Stimulated activated CD4-positive, alpha-beta T cell treated with anti-CD3 and anti-CD28 coated beads, Interleukin-12 subunit alpha, Interleukin-12 subunit beta, amount 100 ng/mL, for 24 hours (primary cell): Measurements from ENCODE around the gene CCT4.
A peak's percentile ranks its signal among the peaks of the same experiment; 100 is the strongest.
"Not testable (repeated sequence)": the region's sequence is repeated elsewhere in the genome, so short reads cannot be mapped to it uniquely, and the experiment has no call there.

Experiments used
- DNase-seq, 2 experiments: peaks; one replicate each; pipeline ENCODE4 v3.0.0-alpha.2; 2020; ENCODE audit warnings: low read depth in 2 of 2

The CCT4 gene, protein sequence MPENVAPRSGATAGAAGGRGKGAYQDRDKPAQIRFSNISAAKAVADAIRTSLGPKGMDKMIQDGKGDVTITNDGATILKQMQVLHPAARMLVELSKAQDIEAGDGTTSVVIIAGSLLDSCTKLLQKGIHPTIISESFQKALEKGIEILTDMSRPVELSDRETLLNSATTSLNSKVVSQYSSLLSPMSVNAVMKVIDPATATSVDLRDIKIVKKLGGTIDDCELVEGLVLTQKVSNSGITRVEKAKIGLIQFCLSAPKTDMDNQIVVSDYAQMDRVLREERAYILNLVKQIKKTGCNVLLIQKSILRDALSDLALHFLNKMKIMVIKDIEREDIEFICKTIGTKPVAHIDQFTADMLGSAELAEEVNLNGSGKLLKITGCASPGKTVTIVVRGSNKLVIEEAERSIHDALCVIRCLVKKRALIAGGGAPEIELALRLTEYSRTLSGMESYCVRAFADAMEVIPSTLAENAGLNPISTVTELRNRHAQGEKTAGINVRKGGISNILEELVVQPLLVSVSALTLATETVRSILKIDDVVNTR

GRCh38 chr2:61888267-61889055 lies at the start of gene CCT4:
Gene CCT4 (minus strand): TSS chr2:61888656. CDS start chr2:61888507, 149 bp downstream.
- peak; percentile 83 to 84 for DNase-seq

GRCh38 chr2:61937886-61938285 lies 49.4 kb upstream of the CCT4 start:
- no peak for DNase-seq

GRCh38 chr2:61937098-61937497 lies 48.6 kb upstream of the CCT4 start:
- DNase-seq, result no peak

DNA sequence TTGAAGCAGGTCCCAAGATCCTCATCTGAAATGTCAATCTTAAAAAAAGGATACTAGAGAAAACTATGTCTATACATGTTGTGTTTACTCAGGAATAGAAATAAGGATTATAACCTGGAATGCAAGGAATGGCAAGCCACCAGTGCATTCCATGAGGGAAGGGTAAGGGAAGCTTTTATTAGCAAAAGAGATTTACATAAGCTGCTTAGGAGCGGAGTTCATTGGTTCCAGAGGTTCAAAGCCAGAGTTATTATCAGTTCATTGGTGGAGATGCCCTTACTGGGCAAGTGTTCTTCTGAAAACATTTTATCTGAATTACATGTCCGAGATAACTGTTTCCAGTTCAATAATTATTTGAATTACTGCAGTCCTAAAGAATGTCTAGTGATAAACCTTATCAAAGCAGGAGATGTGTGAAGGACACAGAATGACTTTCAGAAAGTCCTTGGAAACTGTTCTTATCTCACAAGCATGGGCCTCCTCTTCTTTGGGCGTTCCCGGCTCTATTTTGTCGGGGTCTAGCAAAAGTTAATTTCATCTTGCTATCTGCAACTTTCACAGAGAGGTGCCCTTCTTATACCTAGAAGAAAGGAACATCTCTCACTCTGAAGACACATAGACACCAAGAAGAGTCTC lies 40.5 kb upstream of the CCT4 start:
- no peak for DNase-seq

GRCh38 chr2:61926531-61927477 lies 38.3 kb upstream of the CCT4 start:
- DNase-seq, result no peak

- no peak for DNase-seq
Observed at GRCh38 chr2:61924895-61925663, 36.6 kb upstream of the CCT4 start.

DNA sequence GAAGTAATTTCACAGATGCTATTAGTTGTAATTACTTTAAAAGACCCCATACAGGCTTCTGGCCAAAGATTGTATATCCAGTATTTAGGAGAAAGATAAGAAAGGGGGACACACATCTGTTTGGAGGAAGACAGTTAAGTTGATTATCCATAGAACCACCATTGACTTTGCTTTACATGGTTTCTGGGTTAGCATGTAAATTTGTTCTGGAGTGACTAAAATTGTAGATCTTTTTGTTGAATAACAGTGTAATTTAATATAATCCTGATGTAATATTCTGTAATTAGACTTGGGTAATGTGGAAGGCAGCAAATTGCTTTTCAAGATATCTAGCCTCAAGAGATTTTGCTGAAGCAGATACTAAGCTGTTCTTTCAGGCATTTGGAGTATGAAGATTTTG lies 34.3 kb upstream of the CCT4 start:
- no peak for DNase-seq

DNA sequence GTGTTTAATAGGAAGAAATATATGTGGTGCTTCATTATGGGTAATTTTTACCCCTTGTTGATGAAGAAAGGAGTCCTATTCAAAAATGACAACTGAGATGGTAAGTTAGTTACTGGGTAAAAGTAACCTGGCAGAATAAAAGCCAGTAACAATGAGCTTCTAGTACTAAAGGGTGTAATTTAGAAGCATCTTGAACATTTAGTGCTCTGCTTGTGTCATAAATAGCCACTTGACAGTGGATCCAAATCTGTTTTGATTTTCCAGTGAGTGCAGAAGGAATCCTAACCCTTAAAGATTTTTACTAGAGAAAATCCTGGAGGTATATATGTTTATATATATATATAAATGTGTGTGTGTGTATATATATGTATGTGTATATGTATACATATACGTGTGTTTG lies 32.1 kb upstream of the CCT4 start:
- DNase-seq, result no peak

DNA sequence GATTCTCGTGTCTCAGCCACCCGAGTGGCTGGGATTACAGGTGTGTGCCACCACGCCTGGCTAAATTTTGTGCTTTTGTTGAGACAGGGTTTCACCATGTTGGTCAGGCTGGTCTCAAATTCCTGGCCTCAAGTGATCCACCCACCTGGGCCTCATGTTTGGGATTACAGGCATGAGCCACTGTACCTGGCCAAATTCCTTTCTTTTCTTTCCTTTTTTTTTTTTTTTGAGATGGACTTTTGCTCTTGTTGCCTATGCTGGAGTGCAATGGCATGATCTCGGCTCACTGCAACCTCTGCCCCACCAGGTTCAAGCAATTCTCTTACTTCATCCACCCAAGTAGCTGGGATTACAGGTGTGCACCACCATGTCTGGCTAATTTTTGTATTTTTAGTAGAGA lies 26.3 kb upstream of the CCT4 start:
- not testable (repeated sequence) for DNase-seq

GRCh38 chr2:61911510-61911909 lies 23.1 kb upstream of the CCT4 start:
- no peak for DNase-seq

DNA sequence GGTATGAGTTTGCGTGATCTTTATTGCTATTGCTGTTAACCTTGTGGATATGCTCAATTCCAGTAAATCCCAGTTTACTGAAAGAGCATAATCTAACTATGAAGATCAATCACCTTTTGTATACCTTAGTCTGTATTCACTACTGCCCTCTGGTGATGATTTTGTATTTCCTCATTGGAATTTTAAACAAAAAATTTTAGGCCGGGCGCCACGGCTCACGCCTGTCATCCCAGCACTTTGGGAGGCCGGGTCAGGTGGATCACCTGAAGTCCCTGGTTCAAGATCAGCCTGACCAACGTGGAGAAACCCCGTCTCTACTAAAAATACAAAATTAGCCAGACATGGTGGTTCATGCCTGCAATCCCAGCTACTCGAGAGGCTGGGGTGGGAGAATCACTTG lies 22.1 kb upstream of the CCT4 start:
- DNase-seq, result no peak

- DNase-seq, result no peak
Observed at GRCh38 chr2:61909116-61909515, 20.7 kb upstream of the CCT4 start.

GRCh38 chr2:61906186-61906470 lies 17.7 kb upstream of the CCT4 start:
- DNase-seq, result no peak

DNA sequence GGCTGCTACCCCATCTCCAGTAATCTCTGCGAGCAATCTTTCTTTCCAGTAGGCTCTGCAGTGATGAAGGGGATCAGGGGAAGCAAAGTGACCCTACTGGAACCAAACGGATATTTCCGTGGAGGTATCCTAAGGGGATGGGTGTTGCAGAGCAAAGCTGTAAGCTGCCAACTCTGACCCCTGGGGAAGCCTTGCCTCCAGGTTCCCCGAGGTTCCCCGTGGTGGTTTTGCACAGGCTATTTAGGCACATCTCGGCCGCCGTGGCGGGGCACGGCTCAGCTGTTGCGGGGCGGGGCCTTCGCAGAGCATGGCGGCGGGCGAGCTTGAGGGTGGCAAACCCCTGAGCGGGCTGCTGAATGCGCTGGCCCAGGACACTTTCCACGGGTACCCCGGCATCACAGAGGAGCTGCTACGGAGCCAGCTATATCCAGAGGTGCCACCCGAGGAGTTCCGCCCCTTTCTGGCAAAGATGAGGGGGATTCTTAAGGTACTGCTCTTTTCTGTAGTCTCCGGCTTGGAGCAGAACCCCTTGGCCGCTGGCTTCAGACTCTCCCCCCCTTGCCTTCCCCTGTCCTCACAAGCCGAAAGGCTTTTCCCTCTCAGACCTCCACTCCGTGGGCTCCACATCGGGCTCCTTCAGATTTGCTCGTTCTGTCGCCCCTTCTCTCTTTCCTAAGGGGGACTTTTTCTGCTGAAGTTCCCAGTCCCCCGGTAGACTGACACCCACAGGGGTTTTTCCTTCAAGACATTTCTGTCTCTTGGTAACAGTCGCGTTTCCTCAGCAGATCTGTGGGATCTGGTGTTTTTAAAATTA lies 17.1 kb upstream of the CCT4 start, which contains the start of gene COMMD1:
TSS of gene COMMD1 (plus strand) at position 303 of the 814 bp plus-strand sequence. CDS start at position 308, 5 bp downstream.
- DNase-seq, result peak; percentile 71 to 80

- no peak for DNase-seq
Observed at GRCh38 chr2:61900281-61900680, 11.8 kb upstream of the CCT4 start.

- DNase-seq, result no peak
Observed at GRCh38 chr2:61898810-61899209, 10.4 kb upstream of the CCT4 start.

GRCh38 chr2:61887717-61888266 lies 664 bp downstream of the CCT4 start:
- peak; percentile 6 to 31 for DNase-seq

DNA sequence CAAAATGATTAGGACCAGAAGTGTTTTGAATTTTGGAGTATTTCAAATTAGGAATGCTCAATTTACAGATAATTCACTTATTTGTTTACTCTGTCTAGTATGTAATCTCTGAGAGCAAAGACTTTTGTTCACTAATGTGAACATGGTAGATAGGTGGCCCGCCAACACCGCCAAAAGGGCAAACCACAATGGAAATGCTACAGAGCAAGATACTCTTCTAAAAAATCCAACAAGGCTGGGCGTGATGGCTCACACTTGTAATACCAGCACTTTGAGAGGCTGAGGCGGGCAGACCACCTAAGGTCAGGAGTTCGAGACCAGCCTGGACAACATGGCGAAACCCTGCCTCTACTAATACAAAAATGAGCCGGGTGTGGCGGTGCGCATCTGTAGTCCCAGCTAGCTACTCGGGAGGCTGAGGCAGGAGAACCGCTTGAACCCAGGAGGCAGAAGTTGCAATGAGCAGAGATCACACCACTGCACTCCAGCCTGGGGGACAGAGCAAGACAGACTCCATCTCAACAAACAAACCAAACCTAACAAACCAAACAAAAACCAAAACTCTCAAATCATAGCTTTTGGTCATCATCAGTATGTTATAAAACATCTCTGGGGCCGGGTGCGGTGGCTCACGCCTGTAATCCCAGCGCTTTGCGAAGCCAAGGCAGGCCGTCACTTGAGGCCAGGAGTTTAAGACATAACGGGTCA lies 2.4 kb downstream of the CCT4 start:
- DNase-seq, result no peak

- no peak for DNase-seq
Observed at GRCh38 chr2:61882850-61883249, 5.6 kb downstream of the CCT4 start.
